Measurements from ENCODE around the gene ODAD2.

DNA sequence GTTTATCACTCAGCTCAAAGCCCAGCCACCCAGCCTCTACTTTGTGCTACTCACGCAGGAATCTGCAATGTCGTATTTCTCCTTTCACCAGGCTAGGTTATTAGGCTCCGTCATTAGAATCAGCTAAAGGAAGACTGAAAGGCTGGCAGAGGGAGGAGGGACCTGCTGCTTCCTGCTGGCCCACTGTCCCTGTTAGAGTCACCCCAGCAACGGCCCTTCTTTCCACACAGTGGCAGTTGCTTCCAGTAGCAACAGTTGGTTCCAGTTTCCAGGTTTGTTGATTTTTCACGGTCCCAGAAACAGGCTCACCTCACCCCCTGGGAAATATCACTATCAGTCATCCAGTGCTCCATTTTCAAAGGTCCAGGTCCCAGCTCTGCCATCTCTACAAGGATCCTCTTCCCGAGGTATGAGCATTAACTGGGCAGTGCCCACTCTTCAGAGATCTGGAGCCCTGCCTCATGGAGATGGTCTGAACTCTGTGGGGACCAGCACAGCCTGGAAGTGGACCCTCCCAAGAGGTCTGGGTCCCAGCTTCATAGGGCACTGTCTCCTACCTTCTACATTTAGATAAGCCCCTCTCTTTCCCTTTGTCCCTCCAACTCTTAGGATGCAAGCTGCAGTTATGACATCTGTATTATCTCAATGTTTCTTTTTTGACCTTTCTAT is 15.9 kb downstream of the ODAD2 start:
- no peak for TF ChIP-seq CEBPB (IDR thresholded peaks at IDR 0.05)
- no peak for TF ChIP-seq TEAD4 (IDR thresholded peaks at IDR 0.05)
- TF ChIP-seq, protein P1, sequence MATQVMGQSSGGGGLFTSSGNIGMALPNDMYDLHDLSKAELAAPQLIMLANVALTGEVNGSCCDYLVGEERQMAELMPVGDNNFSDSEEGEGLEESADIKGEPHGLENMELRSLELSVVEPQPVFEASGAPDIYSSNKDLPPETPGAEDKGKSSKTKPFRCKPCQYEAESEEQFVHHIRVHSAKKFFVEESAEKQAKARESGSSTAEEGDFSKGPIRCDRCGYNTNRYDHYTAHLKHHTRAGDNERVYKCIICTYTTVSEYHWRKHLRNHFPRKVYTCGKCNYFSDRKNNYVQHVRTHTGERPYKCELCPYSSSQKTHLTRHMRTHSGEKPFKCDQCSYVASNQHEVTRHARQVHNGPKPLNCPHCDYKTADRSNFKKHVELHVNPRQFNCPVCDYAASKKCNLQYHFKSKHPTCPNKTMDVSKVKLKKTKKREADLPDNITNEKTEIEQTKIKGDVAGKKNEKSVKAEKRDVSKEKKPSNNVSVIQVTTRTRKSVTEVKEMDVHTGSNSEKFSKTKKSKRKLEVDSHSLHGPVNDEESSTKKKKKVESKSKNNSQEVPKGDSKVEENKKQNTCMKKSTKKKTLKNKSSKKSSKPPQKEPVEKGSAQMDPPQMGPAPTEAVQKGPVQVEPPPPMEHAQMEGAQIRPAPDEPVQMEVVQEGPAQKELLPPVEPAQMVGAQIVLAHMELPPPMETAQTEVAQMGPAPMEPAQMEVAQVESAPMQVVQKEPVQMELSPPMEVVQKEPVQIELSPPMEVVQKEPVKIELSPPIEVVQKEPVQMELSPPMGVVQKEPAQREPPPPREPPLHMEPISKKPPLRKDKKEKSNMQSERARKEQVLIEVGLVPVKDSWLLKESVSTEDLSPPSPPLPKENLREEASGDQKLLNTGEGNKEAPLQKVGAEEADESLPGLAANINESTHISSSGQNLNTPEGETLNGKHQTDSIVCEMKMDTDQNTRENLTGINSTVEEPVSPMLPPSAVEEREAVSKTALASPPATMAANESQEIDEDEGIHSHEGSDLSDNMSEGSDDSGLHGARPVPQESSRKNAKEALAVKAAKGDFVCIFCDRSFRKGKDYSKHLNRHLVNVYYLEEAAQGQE (IDR thresholded peaks at IDR 0.05; ENCODE audit: low read depth), result no peak
- TF ChIP-seq EGR1 (IDR thresholded peaks at IDR 0.05), result no peak
- TF ChIP-seq, protein P2, sequence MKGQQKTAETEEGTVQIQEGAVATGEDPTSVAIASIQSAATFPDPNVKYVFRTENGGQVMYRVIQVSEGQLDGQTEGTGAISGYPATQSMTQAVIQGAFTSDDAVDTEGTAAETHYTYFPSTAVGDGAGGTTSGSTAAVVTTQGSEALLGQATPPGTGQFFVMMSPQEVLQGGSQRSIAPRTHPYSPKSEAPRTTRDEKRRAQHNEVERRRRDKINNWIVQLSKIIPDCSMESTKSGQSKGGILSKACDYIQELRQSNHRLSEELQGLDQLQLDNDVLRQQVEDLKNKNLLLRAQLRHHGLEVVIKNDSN (IDR thresholded peaks at IDR 0.05), result no peak
